Stimulated activated CD4-positive, alpha-beta T cell treated with anti-CD3 and anti-CD28 coated beads, Interleukin-4, amount 100 ng/mL, for 48 hours (primary cell): Measurements from ENCODE around the gene FAM229B.
"Not testable (repeated sequence)": the region's sequence is repeated elsewhere in the genome, so short reads cannot be mapped to it uniquely, and the experiment has no call there.

Experiments
- DNase-seq, 2 donors: peaks; one replicate each; pipeline ENCODE4 v3.0.0-alpha.2; 2020; ENCODE audit warnings: low read depth in 2 of 2

The FAM229B gene

DNA sequence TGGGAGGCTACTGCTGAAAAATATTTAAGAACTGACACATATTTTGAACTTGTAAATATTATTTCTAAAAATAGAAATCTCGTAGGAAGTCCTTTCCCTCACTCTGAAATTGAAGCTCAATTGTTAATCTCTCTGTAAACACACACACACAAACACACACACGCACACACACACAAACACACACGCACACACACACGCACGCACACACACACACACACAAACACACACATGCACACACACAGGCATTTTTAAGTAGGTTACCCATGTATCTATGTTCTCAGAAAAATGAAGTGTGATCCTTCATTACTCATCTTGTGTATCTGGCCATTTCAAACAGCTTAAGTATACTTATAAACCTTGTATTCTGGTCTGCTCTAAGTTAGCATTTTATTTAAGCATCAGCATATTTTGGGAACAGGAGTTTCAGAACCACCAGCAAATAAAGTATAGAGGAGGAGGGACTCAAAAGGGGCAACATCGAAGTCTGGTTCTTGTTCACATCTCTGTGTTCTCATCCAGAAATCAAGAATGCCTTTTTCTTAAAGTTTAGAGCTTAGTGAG lies 21.9 kb upstream of the FAM229B start:
- DNase-seq, result no peak

GRCh38 chr6:112066606-112067005 lies 20.8 kb upstream of the FAM229B start:
- no peak for DNase-seq

DNA sequence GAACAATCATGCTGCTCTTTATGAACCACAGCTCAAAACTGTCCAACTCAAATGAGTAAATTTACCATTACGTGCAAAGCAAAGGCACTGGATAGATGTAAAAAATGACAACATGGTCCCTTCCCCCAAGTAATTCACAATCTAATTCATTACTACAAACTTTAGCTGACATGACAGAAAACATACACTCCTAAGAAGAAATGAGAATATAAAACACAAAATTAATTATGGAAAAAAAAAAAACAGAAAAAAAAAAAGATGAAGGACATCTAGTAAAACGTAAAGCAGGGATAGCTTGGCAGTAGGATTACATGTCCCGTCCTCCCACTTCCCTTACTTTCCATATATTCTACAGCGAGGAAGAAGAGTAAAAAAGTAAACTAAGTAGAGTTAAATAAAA lies 5.8 kb upstream of the FAM229B start:
- no peak for DNase-seq

DNA sequence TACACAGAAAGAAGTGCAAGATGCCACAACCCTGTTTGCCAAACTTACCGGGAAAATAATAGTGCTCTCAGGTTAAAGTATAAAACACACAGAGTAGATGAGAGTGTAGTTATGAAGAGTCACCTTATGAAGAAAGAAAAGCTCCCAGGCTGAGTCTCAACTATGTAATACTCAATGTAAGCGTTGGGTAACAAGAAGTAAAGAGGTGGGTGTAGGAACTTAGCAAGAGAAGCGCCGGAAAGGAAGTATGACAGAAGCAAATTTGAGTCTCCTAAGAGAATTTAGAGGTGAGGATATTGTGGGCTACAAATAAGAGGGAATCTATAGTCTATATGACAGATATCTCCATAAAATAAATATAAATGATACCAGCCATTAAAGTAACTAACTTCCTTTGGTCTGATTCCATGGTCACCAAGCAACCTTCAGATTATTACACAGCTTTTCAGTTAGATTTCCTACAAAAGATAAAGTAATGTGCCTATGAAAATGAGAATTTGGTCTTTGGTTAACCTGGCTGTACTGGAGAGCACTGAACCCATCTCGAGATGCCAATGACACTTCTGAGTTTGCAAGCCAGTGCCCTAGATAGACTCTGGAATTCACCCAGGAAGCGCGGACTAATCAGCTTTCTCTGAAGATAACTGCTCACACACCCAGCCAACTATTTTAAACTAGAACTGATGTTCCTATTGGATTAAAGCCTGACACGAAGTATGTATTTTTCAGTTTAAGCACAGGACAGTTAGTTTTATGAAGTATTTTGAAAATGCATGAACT lies 1.9 kb upstream of the FAM229B start:
- DNase-seq, result no peak

DNA sequence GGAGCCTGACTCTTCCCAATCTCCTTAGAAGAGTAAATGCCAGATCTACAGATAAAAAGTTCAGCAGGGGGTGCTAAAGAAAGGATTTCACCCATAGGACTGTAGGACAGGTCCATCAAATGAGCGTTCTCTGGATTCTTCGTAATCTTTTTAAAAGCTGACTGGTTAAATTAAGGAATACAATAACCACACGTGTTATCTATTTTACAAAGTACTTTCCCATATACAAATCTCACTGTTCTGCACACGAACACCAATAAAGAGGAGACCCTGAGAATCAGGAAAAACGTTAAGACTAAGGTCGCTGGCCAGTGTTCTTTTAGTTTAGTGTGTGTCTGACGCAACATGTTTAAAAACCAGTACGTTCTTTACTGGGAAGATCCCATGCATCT lies 651 bp upstream of the FAM229B start:
- DNase-seq, result no peak

GRCh38 chr6:112087916-112088315 lies 525 bp downstream of the FAM229B start:
- DNase-seq, result no peak

GRCh38 chr6:112096901-112097300 lies 9.5 kb downstream of the FAM229B start:
- no peak for DNase-seq

GRCh38 chr6:112100561-112100960 lies 13.2 kb downstream of the FAM229B start:
- DNase-seq, result no peak

GRCh38 chr6:112106026-112106425 lies 18.6 kb downstream of the FAM229B start:
- DNase-seq, result not testable (repeated sequence)

- DNase-seq, result no peak
Observed at GRCh38 chr6:112106562-112106961, 19.2 kb downstream of the FAM229B start.

DNA sequence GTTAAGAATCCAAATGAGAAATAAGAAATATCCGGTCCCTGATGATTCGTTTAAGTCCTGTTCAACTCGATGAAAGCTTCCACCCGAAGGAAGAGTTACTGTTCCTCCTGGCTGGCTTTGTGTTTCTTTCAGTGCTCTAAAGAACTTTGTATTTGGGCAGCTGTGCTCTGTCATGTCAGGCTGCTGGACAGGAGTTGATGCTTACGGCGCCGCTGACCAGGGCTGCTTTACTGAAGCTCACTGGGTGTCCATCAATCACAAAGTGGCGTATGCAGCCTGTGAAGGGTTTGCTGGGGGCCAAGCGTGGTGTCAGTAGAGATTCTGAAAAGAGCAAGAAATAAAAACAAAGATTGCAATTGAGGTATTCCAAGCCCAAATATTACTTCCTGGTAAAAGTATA lies 21.9 kb downstream of the FAM229B start:
- DNase-seq, result no peak

DNA sequence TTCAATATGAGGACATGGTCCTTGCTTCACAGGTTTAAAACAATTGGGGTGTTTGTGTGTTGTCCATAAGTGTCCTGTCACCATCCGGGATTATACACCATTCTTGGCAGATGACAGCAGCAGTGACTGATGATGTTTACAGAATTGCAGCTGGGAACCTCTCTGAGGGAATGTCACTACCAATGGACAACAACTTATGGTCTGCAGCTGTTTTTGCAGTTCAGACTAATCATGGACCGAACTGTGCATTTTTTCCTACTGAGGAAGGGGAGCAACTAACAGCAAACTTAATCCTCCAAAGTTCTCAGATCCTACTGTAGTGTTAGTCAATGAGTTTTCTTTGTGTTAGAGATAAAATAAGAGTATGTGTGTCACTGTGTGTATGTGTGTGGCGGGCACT lies 26.0 kb downstream of the FAM229B start:
- DNase-seq, result no peak

GRCh38 chr6:112113918-112114317 lies 26.5 kb downstream of the FAM229B start:
- DNase-seq, result no peak

DNA sequence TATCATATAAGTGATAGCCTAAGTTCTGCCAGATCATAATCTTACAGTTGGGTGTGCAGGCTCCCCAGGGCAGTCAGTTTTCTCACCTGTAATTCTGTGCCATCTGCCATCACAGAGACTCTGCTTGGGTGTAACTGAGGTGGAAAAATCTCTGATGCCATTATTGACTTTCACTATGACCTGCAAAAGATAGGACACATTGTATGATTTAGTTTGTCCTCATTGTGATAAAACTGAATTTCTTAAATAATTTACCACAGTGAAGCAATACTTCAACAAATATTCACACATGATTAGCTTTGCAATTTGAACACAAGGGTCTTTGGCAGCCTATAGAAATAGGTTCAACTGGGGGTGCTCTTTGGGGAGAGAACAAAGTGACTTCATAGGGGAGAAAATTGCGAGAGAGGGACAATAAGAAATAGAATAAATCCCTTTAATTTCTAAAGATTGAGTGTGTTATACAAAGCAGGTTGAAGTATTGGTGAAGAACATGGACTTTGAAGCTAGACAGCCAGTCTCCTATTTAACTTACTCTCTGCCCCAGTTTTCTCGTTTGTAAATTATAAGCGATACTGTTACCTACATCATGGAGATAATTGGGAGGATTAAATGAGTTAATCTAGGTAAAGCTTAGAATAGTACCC lies 27.3 kb downstream of the FAM229B start:
- DNase-seq, result no peak

GRCh38 chr6:112116221-112116620 lies 28.8 kb downstream of the FAM229B start:
- no peak for DNase-seq

DNA sequence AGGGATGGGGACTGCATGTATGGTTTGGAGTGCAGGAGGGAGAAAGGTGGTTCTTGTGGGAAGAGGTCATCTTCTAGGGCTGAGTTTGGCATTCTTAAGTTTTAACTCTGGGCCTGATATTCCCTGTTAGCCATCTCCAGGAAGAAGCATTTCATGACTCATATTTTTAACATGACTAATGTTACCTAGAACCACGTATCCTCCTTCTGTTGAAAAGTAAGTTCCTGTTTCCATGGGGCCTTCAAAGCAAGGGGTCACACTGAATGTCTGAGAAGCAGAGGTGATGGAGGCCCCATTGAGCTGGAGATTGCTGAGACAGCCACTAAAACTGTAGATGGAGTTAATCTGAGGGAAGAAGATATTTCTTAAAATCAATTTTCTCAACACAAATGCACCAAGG lies 30.2 kb downstream of the FAM229B start:
- DNase-seq, result no peak

- no peak for DNase-seq
Observed at GRCh38 chr6:112118034-112118433, 30.6 kb downstream of the FAM229B start.

GRCh38 chr6:112122756-112123155 lies 35.4 kb downstream of the FAM229B start:
- no peak for DNase-seq

GRCh38 chr6:112123982-112124381 lies 36.6 kb downstream of the FAM229B start:
- no peak for DNase-seq

DNA sequence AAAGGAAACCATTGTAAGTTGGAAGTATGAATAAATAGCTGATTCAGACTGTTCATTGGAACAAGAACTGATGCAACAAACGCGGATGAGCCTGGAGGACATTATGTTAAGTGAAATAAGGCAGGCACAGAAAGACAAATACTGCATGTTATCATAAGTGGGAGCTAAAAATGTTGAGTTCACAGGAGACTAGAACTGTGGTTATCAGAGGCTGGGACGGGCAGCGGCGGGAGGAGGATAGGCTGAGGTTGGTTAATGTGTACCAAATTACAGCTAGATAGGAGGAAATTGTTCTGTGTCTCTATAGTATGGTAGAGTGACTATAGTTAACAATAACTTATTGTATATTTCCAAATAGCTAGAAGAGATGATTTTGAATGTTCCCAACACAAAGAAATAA lies 40.8 kb downstream of the FAM229B start:
- no peak for DNase-seq

- DNase-seq, result no peak
Observed at GRCh38 chr6:112130878-112131277, 43.5 kb downstream of the FAM229B start.

- no peak for DNase-seq
Observed at GRCh38 chr6:112139052-112139451, 51.7 kb downstream of the FAM229B start.

DNA sequence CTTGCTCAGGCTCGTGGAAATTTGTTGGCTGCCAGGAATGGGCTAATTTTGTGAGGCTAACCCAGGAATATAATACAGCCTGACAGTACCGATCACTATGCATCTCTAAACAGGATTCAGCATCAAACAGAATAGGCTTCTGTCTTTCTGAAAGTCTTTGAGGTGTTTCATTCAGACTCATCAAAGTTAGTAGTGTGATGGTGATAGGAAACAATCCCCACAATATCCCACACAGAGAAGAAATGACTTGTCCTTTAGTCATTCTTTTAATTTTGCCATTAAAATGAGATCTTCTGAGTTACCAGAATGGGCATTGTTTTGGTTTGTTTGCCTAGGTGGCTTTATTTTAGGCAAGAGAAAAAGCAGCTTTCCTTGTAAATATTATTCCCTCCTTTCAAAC lies 54.3 kb downstream of the FAM229B start:
- no peak for DNase-seq
